Stimulated activated CD4-positive, alpha-beta T cell treated with anti-CD3 and anti-CD28 coated beads, Interleukin-2, amount 100 ng/mL, for 4 hours (primary cell): ENCODE measurements around the gene COL25A1.
"Not testable (repeated sequence)": the region's sequence is repeated elsewhere in the genome, so short reads cannot be mapped to it uniquely, and the experiment has no call there.

ENCODE experiments used
- DNase-seq: peaks from one replicate; pipeline ENCODE4 v3.0.0-alpha.2; 2020; ENCODE audit warnings: low read depth

The COL25A1 gene

GRCh38 chr4:109169170-109169569 is 133.3 kb downstream of the COL25A1 start:
- no peak for DNase-seq

GRCh38 chr4:109166586-109166985 is 135.9 kb downstream of the COL25A1 start:
- no peak for DNase-seq

DNA sequence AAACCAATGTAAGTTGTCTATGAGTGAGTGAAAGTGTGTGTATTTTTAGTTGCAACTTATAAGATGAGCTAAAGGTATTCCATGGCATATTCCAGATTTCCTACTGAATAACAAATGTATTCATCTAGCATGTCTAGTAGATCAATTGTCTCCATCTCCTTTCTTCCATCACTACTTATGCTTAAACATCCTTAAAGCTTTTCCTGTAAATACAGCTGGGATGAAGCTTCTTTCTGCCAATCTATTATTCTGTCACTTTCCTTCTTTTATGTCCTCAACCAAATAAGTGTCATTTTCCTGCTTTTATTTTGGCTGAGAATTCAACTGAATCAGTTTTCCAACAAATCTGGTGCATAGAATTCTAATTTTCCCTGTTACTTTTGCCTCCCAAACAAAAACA is 136.3 kb downstream of the COL25A1 start:
- no peak for DNase-seq

GRCh38 chr4:109164011-109164410 is 138.4 kb downstream of the COL25A1 start:
- no peak for DNase-seq

DNA sequence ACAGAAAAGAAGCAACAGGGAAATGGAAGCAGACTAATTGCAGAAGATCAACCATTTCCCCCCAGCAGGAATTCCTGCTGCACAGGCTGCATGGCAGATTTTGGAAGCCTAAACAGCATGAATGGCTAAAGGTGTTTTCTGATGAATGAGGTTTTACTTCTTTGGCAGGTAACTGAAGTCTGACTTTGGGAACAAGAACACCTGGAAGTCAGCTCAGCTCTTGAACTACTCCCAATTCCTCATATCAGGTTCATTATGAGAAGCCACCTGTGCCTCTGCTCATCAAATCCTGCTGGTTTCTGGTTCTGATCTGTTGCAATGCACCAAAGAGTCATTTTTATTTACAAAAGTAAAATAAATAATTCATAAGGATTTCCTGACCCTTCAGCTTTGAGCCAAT is 139.0 kb downstream of the COL25A1 start:
- no peak for DNase-seq

DNA sequence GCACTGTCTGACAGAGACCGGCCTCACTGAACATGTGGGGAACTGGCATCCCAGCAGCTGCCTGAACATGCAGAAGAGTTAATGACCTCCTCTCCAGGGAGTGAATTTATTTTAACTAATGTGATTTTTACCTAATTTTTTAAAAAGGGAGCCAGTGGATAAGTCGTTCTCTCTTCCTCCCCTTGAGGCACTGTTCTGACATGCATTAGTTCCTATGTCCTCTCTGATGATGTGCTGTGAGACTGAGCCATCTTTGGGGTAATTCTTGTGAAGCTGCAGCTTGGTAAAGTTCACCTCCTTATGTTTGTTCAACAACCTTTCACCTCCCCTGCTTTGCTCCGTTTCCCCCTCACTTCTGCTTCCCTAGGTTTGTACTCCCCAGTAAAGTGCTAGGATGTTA is 139.7 kb downstream of the COL25A1 start:
- no peak for DNase-seq

DNA sequence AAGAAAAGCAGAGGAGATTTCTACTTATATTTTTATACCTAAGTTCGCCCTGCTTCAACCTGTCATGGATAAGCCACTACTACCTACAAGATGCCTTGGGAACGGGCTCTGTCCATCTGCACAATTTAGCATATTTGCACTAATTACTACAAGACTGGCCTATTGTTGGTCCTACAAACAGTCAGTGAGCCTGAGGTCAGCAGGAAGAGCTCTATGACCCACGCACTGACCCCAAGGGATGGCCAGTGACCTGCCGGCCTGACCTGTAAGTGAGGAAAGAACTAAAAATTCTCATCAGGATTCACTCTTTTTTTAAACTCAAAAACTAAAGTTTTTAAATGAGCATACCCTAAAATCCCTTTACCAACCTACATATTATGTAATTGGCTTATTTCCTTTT is 142.0 kb downstream of the COL25A1 start:
- no peak for DNase-seq

GRCh38 chr4:109157696-109158095 is 144.8 kb downstream of the COL25A1 start:
- no peak for DNase-seq

DNA sequence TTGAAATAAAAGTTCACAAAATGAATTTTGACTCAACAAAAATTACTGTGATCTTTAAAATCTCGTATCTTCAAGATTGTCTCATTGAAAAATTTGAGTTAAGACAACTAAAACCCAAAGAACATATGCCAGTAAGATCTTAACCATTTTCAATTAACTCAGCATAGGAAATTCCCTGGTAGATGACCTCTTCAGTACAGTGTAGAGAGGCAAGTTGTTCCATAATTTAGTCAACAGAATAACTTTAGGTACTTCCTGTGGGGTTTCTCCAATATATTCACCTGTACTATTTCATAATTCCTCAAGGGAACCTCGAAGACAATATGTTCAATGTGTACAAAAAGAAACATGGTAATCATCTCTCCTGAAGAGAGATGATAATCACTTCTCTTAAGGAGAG is 145.3 kb downstream of the COL25A1 start:
- no peak for DNase-seq

DNA sequence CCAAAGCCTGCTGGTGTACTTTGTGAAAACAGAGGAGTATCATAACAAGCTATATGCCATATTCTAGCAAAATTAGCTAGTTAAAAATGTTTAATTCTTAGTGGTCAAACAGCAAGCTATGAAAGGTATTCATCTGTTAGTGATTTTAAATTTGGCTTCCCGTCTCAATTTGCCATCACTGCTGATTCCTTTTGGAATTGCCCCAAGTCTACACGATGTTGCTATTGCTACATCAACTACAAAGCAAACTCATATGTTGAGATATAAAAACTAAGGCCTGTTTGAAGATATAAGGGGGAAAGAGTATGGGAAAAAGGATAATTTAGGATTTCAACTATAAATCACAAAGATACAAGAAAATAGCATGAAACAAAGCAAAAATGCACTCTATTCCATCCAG is 146.1 kb downstream of the COL25A1 start:
- no peak for DNase-seq

DNA sequence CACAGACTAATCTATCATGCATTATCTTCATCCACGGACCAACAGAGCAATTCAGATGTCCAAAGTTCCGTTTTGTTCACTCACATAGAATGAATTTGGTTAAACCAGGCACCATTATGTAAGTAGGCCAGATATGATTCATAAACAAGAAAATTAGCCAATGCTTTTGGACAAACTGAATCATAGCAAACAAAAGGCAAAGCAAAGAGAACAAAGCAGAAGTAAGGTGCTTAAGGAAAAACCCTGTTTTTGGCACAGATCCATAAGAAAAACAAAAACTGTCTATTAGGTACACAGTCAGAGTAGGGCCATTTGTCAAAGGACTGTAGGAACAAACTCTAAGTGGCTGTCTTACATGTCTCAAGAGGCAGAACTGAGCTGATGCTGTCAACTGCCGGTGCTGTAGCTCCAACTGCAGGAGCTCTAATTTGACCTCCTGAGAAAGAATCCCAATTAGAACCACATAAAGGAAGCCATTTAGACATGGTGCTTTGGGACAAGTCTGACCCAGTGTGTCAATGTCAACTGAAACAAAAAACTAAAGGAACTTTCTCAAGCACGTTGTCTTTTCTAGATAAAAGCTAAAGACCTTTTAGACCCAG is 146.7 kb downstream of the COL25A1 start:
- no peak for DNase-seq

DNA sequence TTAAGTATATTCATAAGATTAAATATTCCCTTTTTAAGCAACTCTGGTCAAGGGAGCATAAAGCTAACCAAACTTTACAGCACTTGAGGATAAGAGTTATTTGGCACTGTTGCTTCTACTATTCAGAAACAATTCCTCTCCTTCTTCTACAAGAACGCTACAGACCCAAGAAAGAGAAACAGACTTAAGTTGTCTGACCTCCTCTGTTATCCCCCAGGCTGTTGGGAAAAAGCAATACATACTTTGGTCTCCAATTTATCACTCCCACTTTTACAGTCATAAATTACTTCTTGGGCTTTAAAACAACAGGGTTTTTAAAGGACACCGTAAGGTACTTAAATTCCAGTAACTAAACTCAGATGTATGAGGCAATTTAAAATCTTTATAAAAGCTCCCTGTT is 147.4 kb downstream of the COL25A1 start:
- DNase-seq: no peak

GRCh38 chr4:109154424-109154823 is 148.0 kb downstream of the COL25A1 start:
- no peak for DNase-seq

DNA sequence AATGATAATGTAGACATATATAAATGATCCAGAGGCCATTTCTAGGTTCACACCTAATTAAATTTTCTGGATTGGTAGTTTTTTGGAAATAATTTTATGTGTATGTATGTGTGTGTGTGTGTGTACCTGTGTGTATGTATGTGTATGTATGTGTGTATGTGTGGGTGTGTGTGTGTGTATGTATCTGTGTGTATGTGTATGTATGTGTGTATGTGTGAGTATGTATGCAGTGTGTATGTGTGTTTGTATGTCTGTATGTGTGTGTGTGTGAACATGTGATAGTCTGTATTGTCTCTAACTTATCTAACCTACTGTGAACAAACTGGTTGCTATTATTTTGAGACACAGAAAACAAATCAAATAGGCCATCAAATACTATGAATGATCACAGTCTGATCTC is 152.6 kb downstream of the COL25A1 start:
- no peak for DNase-seq

DNA sequence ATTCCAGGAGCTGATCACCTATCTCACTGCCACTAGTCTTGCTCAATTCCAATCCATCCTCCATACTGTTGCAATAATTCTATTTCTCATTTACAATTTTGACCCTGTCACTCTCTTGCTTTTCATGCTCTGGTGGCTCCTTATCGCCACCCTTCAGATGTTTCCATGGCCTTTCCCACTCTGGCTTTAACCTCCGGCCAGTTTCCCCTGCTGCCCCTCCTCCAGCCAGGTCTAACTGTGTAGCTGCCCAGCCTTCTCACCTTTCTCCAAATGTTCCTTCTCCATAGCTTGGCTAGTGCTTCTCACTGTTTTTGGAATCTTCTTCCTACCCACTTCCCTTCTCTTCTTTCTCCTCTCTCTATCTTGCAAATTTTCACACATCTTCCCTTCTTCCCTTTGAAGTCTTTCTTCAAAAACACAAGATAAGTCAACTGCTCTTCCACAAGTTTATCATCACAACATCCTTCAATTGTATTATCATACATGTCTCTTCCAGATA is 153.8 kb downstream of the COL25A1 start:
- no peak for DNase-seq

- DNase-seq: no peak
These were observed 155.3 kb downstream of the COL25A1 start for GRCh38 chr4:109147135-109147534.

- DNase-seq: no peak
These were observed 156.0 kb downstream of the COL25A1 start for GRCh38 chr4:109146499-109146898.

DNA sequence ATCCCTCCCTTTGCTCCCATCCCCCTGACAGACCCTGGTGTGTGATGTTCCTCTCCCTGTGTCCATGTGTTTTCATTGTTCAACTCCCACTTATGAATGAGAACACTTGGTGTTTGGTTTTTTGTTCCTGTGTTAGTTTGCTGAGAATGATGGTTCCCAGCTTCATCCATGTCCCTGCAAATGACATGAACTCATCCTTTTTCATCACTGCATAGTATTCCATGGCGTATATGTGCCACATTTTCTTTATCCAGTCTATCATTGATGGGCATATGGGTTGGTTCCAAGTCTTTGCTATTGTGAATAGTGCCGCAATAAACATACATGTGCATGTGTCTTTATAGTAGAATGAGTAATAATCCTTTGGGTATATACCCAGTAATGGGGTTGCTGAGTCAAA is 164.3 kb downstream of the COL25A1 start:
- DNase-seq: not testable (repeated sequence)

DNA sequence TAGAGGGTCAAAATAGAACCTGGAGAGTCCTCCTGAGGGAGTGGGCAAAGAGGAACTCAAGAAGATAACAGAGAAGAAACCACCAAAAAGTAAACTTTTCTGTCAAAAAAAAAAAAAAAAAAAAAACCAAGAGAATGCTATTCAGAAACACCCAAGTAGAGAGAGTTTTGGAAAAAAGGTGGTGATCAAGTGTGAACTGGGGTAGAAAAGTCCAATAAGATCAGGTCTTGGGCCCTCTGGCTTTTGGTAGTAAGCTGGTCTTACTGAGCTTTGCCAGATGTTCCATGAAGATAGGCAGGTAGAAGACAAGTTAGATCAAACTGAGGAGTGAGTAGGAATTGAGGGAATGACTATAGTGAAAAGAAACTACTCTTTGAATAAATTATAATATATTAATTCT is 167.5 kb downstream of the COL25A1 start:
- no peak for DNase-seq

GRCh38 chr4:109134268-109134667 is 168.2 kb downstream of the COL25A1 start:
- DNase-seq: no peak

- no peak for DNase-seq
These were observed 170.9 kb downstream of the COL25A1 start for GRCh38 chr4:109131559-109131958.

DNA sequence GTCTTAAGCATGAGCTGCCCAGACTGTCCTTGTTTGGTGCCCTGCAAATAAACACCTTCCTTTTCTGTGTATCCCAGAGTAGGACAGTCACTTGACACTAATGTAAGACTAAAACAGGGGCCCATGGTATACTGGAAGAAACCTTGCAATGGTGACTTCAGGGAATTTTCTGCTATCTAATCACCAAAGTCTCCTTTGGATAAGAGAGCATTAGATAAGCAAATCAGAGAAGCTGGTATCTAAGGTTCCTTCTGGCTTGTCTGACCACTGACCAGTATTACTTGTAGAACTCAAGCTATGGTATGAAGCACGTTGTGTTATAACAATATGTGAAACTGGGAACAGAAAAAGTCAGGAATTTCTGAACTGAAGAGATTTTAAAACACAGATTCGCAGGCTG is 173.9 kb downstream of the COL25A1 start:
- no peak for DNase-seq

GRCh38 chr4:109127866-109128265 is 174.6 kb downstream of the COL25A1 start:
- DNase-seq: no peak

- DNase-seq: no peak
These were observed 175.6 kb downstream of the COL25A1 start for GRCh38 chr4:109126856-109127255.

DNA sequence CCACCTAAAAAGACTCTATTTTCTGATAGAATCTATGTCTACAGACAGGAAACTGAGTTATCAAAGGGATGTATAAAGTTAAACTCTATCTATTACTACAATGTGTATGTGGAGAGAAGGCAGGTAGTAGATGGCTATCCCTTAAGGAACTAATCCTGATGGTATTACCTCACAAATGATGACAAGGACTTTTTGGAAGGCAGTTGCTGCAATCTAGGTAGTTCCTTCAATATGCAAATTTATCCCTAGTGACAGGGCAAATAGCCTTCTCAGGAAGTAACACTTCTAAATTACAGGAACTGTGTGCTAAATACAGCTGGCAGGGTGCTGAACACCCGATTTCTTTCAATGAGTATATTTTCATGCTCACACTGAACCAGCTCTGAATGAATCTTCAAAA is 177.4 kb downstream of the COL25A1 start:
- no peak for DNase-seq
